Measurements from ENCODE around the gene NT5M. TPM values are rescaled to one million over a fixed set of nuclear protein-coding genes. Genes with fewer than 3 reads are reported as not detected.

The NT5M gene
- polyA plus RNA-seq, 3 donors from 2014 or later = 3.2 to 4.6 (median 3.3) TPM

DNA sequence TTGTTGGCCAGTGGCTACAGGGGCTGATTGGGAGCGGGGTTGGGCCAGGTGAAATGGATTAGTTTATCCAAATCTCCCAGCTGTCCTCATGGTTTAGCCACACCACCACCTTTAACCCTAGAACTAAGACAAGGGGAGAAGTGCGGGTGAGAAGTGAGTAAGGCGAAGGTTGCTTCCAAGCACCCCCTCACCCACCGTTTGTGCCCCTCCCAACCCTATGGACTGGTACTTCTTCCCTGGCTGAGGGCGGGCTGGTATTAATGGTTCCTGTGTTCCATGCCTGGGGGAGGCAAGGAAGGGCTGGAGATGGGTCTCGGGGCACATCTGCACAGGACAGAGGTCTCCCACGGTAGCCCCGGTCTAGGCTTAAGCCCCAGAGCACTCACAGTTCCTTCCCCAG is 25.1 kb downstream of the NT5M start:
- Mint-ChIP-seq H3K27me3 (ENCODE audit: low read depth in 3 of 3) (no peaks in the 10 kb centered on the region), H3K36me3 (peaks cover 0 to 6% (median 4%) of the 10 kb centered on the region in 3 donors), H3K4me3 (no peak overlapping the region), H3K4me1 (no peaks in the 10 kb centered on the region), H3K9me3 (no peaks in the 10 kb centered on the region), H3K27ac (no peak overlapping the region)
- DNase-seq = no peak

DNA sequence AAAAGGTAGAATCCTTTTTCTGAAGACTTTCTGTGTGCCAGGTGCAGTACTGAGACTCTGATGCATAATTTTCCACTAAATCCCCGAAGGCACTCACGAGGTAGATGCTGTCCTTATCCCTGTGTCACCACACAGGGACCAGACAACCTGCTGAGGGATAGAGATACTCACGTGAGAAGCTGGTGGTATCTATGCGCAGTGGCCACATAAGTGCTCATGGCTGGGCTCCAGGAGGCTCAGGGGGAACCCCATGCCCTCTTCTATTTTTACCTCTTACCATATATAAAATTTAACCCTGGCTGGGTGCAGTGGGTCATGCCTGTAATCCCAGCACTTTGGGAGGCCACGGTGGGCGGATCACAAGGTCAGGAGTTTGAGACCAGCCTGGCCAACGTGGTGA is 38.3 kb downstream of the NT5M start:
- Mint-ChIP-seq H3K36me3 (peaks cover 0 to 3% (median 0%) of the 10 kb centered on the region in 3 donors), H3K9me3 (no peaks in the 10 kb centered on the region), H3K27ac (no peak overlapping the region), H3K27me3 (ENCODE audit: low read depth in 3 of 3) (no peaks in the 10 kb centered on the region), H3K4me1 (no peaks in the 10 kb centered on the region), H3K4me3 (no peak overlapping the region)
- DNase-seq = no peak

DNA sequence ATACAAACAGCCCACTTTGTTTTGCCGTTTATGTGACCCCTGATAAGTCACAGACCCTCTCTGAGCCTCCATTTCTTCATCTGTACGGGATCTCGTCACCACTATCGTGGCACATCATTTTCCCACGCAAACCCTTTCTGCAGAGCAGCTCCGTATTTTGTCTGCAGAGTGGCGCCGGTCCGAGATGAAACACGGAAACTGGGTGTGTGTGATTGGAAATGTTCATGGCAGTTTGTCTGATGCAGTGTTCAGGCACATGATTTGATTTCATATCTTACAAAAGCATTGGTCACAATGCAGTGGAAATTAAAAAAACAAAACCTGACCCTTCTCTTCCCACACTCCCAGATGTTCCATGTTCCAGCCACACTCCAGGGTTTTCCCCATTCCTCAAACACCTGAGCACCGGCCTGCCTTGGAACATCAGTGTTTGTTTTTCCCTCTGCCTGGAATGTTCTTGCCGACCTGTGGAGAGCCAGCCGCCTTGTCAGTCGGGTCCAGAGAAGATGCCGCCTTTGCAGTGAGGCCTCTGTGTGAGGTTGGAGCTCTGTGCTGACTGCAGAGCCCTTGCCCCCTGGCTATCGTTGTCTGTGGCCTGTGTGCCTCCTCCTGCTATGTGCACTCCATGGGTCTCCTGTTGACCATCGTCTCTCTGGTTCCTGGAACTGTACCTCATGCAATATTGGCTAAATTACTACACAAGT is 39.2 kb downstream of the NT5M start:
- no peaks in the 10 kb centered on the region for H3K4me1 Mint-ChIP-seq
- no peak overlapping the region for H3K4me3 Mint-ChIP-seq
- H3K27me3 Mint-ChIP-seq (ENCODE audit: low read depth in 3 of 3) = no peaks in the 10 kb centered on the region
- H3K36me3 Mint-ChIP-seq = peaks cover 0 to 3% (median 0%) of the 10 kb centered on the region in 3 donors
- no peak for DNase-seq
- H3K9me3 Mint-ChIP-seq = no peaks in the 10 kb centered on the region
- H3K27ac Mint-ChIP-seq = no peak overlapping the region

DNA sequence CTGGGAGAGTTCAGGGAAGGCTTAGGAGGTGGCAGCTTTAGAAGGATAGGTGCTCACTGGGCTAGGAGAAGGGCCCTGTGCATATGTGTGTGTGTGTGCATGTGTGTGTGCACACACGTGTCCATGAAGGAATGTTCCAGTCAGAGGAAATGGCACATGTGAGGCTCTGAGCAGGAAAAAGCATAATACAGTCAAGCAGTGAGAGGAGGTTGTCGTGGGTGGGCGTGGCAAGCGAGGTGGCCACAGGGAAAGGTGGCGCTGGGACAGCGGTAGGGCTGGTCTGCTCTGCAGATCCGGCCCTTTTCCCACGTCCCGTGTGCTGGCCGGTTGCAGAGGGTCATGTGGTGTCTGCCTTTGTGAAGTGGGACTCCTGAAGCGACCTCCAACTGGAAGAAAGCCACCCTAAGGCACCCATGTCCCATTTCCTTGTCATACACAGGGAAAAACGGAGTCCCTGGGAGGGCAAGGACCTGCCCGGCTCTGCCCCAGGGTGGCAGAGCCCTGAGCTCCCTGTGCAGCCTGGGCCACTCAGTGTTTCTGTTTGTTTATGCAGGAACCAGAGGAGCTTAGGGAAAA is 40.1 kb downstream of the NT5M start:
- Mint-ChIP-seq H3K36me3 (peaks cover 0 to 3% (median 0%) of the 10 kb centered on the region in 3 donors), H3K27me3 (ENCODE audit: low read depth in 3 of 3) (peaks cover 0 to 1% (median 0%) of the 10 kb centered on the region in 3 donors), H3K27ac (no peak overlapping the region), H3K4me3 (no peak overlapping the region), H3K4me1 (no peaks in the 10 kb centered on the region), H3K9me3 (no peaks in the 10 kb centered on the region)
- no peak for DNase-seq

DNA sequence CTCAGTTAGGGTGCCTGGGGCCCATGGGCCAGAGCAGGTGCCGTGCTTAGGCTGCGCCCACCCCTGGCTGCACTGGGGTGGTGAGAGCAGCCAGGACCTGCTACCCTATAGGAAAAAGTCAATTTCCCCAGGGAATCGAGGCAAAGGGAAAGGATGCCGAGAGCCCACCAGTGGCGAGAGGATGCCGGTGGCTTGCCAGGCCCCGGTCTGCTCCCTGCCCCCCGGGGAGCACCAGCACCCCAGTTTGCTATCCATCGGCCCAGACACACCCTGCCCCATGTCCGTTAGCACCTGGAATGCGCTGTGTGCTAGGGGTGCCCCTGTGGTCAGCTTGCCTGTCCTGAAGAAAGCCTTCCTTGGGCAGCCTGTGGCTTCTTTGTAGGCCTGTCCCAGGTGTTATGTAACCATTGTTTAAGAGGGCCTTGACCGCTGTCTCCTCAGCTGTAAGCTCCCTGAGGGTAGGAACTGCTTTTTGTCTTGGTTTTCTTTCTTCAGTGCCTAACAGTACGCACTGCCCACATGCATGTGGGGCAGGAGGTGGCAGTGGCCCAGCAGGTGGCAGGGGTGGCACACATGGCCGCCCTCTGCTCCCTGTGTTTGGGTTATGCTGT is 40.8 kb downstream of the NT5M start:
- DNase-seq = no peak

DNA sequence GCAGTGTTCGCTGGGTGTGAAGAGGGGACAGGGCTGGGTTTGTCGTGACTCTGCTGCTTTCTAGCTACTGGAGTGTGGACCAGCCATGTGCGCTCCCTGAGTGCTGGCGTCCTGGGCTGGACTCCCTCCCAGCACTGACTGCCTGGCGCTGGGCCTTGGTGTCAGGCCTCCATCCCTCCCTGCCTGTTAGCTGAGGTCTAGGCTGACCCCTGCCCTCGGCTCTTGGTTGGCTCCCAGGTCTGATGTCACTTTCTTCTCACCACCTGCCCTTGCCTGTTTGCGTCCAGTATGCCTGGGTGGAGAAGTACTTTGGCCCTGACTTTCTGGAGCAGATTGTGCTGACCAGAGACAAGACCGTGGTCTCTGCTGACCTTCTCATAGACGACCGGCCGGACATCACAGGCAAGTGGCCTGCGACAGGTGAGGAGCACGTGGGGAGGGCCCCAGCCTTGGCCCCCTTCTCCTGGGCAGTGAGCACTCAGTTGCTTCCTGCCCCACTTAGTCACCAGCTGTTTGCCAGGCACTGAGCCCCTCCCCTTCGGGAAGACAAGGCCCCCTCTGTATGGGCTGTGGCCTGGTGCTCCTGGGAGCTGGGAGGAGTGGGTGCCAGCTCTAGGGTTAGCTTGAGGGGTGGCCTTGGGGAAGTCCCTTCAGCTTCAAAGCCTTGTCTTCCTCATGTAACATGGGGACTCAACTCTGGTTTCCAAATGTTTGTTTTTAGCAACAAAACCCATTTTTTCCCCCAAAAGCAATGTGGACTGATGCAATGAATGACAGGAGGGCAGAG is 41.5 kb downstream of the NT5M start:
- no peak for DNase-seq
- peaks cover 0 to 3% (median 0%) of the 10 kb centered on the region in 3 donors for H3K36me3 Mint-ChIP-seq
- no peaks in the 10 kb centered on the region for H3K4me1 Mint-ChIP-seq
- H3K27me3 Mint-ChIP-seq (ENCODE audit: low read depth in 3 of 3) = peaks cover 0 to 1% (median 0%) of the 10 kb centered on the region in 3 donors
- H3K27ac Mint-ChIP-seq = no peak overlapping the region
- no peaks in the 10 kb centered on the region for H3K9me3 Mint-ChIP-seq
- H3K4me3 Mint-ChIP-seq = no peak overlapping the region

More for the DNA sequence above, 40.8 kb downstream of the NT5M start:
- H3K4me1 Mint-ChIP-seq = no peaks in the 10 kb centered on the region
- no peak overlapping the region for H3K27ac Mint-ChIP-seq
- peaks cover 0 to 3% (median 0%) of the 10 kb centered on the region in 3 donors for H3K36me3 Mint-ChIP-seq
- H3K4me3 Mint-ChIP-seq = no peak overlapping the region
- no peaks in the 10 kb centered on the region for H3K9me3 Mint-ChIP-seq
- peaks cover 0 to 1% (median 0%) of the 10 kb centered on the region in 3 donors for H3K27me3 Mint-ChIP-seq (ENCODE audit: low read depth in 3 of 3)

DNA sequence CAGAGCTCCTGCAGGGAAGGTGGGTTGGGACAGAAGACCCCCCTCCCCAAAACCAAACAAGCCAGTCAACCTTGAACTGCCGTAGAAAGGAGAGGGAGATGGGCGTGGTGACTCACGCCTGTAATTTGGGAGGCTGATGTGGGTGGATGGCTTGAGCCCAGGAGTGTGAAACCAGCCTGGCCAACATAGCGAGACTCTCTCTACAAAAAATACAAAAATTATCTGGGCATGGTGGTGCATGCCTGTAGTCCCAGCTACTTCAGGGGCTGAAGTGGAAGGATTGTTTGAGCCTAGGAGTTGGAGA is 42.1 kb downstream of the NT5M start:
- H3K4me3 Mint-ChIP-seq = no peak overlapping the region
- H3K9me3 Mint-ChIP-seq = no peaks in the 10 kb centered on the region
- DNase-seq = no peak

DNA sequence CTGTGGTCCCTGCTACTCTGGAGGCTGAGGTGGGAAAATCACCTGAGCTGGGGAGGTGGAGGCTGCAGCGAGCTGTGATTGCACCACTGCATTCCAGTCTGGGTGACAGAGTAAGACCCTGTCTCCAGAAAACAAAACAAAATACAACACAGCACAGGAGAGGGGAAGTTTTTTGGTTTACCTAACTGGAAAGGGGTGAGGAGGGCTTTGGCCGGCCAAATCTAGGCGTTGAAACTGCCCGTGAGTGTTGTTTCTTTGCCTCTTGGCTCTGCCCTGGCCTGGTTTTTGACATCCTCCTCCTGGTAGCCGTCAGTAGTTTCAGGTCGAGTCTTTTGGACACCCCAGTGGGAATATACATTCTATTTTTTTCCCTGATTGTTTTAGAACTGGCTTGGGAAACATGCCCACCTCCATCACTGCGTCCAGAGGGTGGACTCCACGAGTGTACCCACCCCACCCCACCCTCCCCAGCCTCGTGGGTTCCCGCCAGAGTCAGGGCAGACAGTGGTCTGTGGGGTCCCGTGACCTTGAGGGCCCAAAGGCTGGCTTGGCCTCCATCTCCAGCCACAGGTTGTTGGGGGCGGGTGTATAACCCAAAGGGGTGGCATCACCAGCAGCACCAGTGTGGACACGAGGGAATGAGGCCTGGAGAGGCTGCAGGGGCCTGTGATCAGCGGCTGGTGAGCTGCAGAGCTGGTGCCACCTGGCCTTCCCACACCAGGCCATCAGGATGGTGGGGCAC is 42.7 kb downstream of the NT5M start:
- Mint-ChIP-seq H3K27ac (no peak overlapping the region), H3K4me3 (no peak overlapping the region), H3K27me3 (ENCODE audit: low read depth in 3 of 3) (peaks cover 0 to 1% (median 0%) of the 10 kb centered on the region in 3 donors), H3K9me3 (no peaks in the 10 kb centered on the region), H3K4me1 (no peaks in the 10 kb centered on the region), H3K36me3 (peaks cover 0 to 3% (median 0%) of the 10 kb centered on the region in 3 donors)
- DNase-seq = no peak

More for the DNA sequence above, 42.1 kb downstream of the NT5M start:
- Mint-ChIP-seq H3K27ac (no peak overlapping the region), H3K36me3 (peaks cover 0 to 3% (median 0%) of the 10 kb centered on the region in 3 donors), H3K27me3 (ENCODE audit: low read depth in 3 of 3) (peaks cover 0 to 1% (median 0%) of the 10 kb centered on the region in 3 donors), H3K4me1 (no peaks in the 10 kb centered on the region)

DNA sequence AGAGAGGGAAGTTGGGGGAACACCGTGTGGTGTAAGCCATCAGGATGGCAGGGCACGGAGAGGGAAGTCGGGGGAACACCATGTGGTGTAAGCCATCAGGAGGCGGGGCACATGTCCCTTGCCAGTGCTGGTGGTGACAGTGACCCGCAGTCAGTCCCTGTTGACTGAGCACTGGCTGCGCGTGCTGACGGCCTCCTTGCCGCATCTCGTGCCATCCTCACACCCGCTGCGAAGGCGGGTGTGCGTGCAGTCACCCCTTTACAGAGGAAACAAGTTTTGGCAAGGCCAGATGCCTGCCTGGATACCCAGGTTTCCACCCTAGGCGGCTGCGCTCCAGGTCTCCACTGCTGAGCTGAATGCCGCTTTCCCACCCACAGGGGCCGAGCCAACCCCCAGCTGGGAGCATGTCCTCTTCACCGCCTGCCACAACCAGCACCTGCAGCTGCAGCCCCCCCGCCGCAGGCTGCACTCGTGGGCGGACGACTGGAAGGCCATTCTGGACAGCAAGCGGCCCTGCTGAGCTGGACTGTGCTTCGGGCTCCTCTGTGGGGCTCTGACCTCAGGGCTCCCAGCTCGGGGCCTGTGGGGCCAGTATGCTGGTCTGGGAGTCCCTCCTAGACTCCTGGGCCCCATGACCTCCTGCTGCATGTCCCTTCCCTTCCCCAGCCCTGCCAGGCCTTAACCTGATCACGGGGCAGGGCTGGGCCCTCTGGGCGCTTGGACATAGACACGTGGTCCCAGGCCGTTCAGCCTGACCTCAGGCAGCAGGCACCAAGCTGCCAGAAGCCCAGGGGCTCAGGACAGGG is 43.5 kb downstream of the NT5M start:
- H3K4me1 Mint-ChIP-seq = no peaks in the 10 kb centered on the region
- no peaks in the 10 kb centered on the region for H3K9me3 Mint-ChIP-seq
- H3K36me3 Mint-ChIP-seq = peaks cover 0 to 3% (median 0%) of the 10 kb centered on the region in 3 donors
- no peak for DNase-seq
- no peak overlapping the region for H3K27ac Mint-ChIP-seq
- H3K4me3 Mint-ChIP-seq = no peak overlapping the region
- peaks cover 0 to 1% (median 0%) of the 10 kb centered on the region in 3 donors for H3K27me3 Mint-ChIP-seq (ENCODE audit: low read depth in 3 of 3)

DNA sequence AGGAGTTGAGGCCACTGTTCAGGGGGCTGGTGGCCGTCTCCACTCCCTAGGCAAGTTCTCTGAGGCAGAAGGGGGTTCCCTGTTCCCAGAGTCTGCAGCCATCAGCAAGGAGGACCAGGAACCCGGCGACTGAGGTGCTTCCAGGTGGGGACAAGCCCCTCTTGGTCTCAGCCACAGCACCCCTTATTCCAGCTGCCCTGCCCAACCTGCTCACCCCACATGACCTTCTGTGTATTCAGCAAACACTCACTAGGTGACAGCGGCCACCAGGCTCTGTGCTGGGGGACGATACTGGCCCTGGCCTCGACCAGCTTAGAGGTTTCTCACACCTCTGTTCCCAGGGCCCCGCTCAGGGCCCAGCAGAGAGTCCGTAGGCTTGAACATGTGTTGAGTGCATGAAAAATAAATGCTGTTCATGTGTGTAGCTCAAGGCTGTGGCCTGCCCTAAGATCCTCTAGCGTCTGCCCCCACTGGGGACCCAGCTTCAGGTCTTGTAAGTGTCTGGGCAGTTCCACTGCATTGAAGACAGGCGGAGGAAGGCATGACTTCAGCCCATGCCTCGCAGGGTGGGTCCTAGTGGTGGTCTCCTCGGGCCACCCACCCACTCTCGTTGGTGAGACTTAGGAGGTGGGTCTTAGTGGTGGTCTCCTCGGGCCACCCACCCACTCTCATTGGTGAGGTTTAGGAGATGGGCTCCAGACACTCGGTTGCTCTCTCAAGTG is 44.2 kb downstream of the NT5M start:
- Mint-ChIP-seq H3K36me3 (peaks cover 0 to 3% (median 0%) of the 10 kb centered on the region in 3 donors), H3K4me3 (no peak overlapping the region)
- no peak for DNase-seq

DNA sequence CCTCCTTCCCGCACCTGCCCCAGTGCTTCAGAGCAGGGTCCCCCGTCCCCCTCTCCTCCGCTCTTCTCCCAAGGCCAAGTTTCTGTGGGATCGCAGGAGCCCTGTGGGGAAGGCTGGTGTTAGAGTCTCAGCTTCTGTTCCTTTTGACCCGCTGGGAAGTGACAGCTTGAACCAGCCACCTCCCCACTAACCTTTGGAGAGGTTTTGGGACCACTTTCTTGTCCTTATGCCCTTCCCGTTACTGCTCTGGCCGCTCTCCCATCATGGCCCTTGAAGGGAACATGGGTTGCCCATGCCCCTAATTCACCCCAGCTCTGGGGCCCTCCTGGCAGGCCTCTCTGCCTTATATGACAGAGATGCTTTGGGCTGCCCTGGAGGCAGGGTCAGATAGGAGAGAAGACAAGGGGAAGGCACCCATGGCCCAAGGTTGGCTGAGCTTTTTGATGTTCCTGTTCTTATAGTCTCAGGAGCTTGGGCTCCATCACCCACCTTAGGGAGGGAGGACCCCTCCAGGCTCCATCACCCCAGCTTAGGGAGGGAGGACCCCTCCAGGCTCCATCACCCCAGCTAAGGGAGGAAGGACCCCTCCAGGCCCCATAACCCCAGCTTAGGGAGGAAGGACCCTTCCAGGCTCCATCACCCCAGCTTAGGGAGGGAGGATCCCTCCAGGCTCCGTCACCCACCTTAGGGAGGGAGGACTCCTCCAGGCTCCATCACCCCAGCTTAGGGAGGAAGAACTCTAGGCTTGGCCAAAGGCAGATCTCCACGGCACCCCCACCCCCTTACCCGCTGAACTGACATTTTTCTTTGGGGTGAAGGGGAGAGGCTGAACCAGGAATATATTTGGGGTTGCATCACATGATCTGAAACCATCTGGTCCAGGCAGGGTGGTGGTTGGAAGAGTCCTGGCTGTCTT is 45.0 kb downstream of the NT5M start:
- DNase-seq = no peak
- Mint-ChIP-seq H3K9me3 (no peaks in the 10 kb centered on the region), H3K4me1 (no peaks in the 10 kb centered on the region), H3K27me3 (ENCODE audit: low read depth in 3 of 3) (peaks cover 0 to 1% (median 0%) of the 10 kb centered on the region in 3 donors), H3K4me3 (no peak overlapping the region), H3K27ac (no peak overlapping the region), H3K36me3 (no peaks in the 10 kb centered on the region)

More for the DNA sequence above, 44.2 kb downstream of the NT5M start:
- Mint-ChIP-seq H3K27me3 (ENCODE audit: low read depth in 3 of 3) (peaks cover 0 to 1% (median 0%) of the 10 kb centered on the region in 3 donors), H3K4me1 (no peaks in the 10 kb centered on the region), H3K9me3 (no peaks in the 10 kb centered on the region), H3K27ac (no peak overlapping the region)
